KOPT-K1 (cell line): Measurements from ENCODE around the gene B3GNT9.
A peak's percentile ranks its signal among the peaks of the same experiment; 100 is the strongest.

Experiments used
- H3K27ac ChIP-seq: fragments of 200-600 bp; sonication (generic); 2 replicates; pipeline ENCODE4 v1.5.1; 2016; ENCODE audit warnings: antibody characterized with exemption, mild to moderate bottlenecking, low read depth, low read length; ENCODE audit not compliant: poor library complexity, severe bottlenecking
- H3K36me3 ChIP-seq: fragments of 200-600 bp; sonication (generic); 2 replicates; pipeline ENCODE4 v1.5.1; 2017; ENCODE audit warnings: antibody characterized with exemption, mild to moderate bottlenecking, low read length, moderate library complexity; ENCODE audit not compliant: insufficient read depth
- H3K9me3 ChIP-seq: fragments of 200-600 bp; sonication (generic); 2 replicates; pipeline ENCODE4 v1.5.1; 2017; ENCODE audit warnings: antibody characterized with exemption, low read length, mild to moderate bottlenecking; ENCODE audit not compliant: insufficient read depth, poor library complexity, severe bottlenecking

B3GNT9 gene

GRCh38 chr16:67165121-67166078, 14.6 kb upstream of the B3GNT9 start:
- no peaks in the 10 kb centered on the region for H3K36me3 ChIP-seq
- no peak overlapping the region for H3K27ac ChIP-seq
- H3K9me3 ChIP-seq, result no peaks in the 10 kb centered on the region

DNA sequence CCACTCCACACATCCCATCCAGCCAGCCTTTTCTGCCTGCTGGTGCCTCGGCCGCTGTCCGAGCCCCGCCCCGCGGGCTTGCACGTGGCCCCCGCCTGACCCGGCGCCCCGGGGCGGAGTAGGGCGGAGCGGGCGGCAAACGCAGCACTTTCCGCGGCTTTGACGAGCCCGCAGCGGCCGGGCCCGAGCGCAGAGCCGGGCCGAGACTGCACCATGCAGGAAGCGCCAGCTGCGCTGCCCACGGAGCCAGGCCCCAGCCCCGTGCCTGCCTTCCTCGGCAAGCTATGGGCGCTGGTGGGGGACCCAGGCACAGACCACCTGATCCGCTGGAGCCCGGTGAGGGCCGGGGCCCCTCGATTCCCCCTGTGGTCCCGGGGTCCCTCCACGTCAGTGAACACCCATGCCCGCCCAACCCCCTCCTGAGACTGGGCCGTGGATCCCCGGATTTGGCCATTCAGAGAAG, 13.8 kb upstream of the B3GNT9 start, which contains the start of gene HSF4:
TSS of gene HSF4 (plus strand) at position 147 of the 463 bp plus-strand sequence. CDS start at position 214, 67 bp downstream.
- Histone ChIP-seq H3K9me3 (no peaks in the 10 kb centered on the region), H3K27ac (no peak within 1 kb of the TSS), H3K36me3 (no peaks in the 10 kb centered on the region)

GRCh38 chr16:67163999-67164558, 13.3 kb upstream of the B3GNT9 start:
- H3K27ac ChIP-seq, result no peak overlapping the region
- no peaks in the 10 kb centered on the region for H3K9me3 ChIP-seq
- no peaks in the 10 kb centered on the region for H3K36me3 ChIP-seq

GRCh38 chr16:67163164-67163998, 12.6 kb upstream of the B3GNT9 start:
- Histone ChIP-seq H3K36me3 (no peaks in the 10 kb centered on the region), H3K27ac (no peak overlapping the region), H3K9me3 (no peaks in the 10 kb centered on the region)

GRCh38 chr16:67162506-67163163, 11.8 kb upstream of the B3GNT9 start:
- no peaks in the 10 kb centered on the region for H3K9me3 ChIP-seq
- no peaks in the 10 kb centered on the region for H3K36me3 ChIP-seq
- H3K27ac ChIP-seq, result no peak overlapping the region

DNA sequence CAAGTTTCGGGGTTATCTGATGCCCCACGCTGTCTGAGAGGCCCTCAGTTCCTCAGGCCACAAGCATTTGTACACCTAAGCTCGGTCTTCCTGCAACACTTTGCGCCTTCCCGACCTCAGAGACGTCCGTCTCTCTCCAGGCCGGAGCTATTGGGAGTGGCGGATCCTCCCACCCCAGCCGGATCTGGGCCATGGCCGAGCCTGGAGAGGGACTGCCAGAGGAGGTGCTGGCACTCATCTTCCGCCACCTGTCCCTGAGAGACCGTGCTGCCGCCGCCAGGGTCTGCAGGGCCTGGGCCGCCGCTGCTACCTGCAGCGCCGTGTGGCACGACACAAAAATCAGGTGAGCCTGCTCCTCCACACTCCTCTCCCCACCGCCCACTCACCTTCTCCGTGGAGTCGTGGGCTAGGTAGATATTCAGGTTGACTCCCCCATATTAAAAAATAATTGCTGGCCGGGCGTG, 10.8 kb upstream of the B3GNT9 start:
- Histone ChIP-seq H3K36me3 (no peaks in the 10 kb centered on the region), H3K9me3 (no peaks in the 10 kb centered on the region), H3K27ac (no peak overlapping the region)

DNA sequence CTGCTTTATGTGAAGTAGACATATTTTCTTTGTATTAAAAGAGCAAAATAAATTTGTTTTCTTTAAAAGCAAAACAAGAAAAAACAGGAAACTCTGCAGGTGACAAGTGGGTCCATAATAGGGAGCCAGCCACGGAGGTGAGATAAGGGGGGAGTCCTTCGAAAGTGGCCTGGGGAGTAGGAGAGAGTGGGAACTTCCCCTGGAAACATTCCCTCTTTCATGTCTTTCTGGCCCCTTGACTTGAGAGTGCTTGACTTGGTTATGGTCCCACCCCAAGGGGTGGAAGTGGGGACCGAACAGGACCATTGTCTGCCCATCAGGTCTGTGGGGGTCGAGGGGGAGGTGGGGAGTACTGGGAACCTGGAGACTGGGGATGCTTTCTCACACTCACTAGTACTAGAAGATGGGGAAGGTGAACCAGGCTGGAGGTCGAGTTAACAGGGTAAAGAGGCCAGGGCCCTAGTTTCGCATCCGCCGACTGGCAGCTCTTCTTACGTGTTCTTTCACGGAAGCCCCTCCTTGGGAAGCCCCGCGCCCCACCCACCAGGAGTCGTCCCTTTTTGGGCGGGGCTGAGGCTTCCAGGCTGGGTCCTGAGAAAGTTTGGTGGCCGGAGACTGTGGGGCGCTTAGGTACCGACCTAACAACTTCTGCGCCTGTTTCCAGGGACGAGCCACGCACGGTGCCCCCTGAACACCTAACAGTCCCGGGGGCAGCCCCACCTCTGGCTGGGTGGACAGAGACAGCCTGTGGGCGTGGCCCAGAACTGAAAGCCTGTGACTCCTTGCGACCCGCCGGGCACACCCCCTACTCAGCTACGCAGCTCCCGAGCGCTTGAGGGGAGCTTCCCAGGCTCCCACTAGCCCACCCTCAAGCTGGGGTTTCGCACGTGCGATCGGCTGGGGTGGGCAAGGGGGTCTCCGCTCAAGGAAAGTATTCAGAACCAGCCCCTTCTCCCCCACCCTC, 8.1 kb upstream of the B3GNT9 start:
- Histone ChIP-seq H3K36me3 (no peaks in the 10 kb centered on the region), H3K9me3 (no peaks in the 10 kb centered on the region), H3K27ac (peak overlapping the region; percentile 66)

- H3K36me3 ChIP-seq, result no peaks in the 10 kb centered on the region
- H3K9me3 ChIP-seq, result no peaks in the 10 kb centered on the region
- H3K27ac ChIP-seq, result no peak overlapping the region
Observed at GRCh38 chr16:67157892-67158635, 7.3 kb upstream of the B3GNT9 start.

DNA sequence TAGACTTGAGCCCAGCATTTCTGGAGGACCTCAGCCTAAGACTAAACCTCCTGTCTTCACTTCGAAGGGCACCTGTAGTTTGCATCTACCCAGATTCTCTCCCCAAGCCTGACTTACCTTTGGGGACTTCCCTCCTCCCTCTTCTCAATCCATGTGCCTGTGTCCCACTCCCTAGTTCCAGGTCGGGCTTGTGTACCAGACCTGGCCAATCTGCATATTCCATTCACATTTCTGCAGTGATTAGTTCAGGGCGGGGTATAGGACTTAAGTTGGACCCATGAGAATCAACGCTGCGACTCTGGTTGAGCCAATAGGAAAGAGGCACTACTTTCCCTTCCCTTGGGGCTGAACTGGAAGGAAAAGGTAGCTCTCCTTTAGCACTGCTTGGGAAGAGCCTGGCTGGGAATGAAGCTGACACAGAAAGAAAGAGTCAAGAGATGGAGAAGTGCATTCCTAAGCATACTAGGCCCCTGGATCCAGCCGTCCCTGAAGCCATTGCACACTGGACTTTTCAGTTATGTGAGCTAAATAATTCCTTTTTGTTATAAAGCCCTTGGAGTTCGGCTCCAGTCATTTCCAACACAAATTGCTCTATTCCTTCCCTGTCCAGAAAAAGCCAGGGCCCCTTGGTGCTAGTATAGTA, 6.4 kb upstream of the B3GNT9 start:
- H3K27ac ChIP-seq, result no peak overlapping the region

DNA sequence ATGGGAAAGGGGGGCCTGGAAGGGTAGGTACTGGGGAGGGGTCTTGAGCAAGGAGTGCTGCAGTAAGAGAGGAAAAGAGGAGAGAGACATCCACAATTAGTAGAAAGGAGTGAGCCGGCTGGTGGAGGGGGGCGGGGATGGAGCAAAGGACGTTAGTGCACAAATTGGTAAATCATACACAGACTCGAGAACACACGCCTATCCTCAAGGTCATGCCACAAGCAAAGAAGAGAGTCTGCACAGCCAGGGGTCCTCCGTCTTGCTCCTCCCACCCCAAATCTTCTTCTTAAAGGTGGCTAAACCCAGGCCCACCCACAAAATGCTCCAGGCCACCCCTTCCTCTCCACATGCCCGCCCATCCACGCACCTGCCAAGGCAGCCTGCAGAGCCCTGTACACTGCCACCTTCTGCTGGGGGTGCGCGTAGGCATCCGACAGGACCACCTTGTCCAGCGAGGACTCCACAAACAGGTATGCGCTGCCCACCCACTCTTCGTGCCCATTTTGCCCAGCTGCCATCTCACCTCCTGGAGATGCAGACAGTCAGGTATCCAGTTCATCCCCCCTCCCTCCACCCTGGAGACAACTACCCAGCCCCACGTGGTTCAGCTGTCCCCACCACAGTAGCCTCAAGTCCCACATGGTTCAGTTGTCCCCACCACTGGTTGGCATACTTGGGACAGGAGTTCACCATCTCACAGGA, 5.5 kb upstream of the B3GNT9 start:
- Histone ChIP-seq H3K36me3 (no peaks in the 10 kb centered on the region), H3K9me3 (no peaks in the 10 kb centered on the region), H3K27ac (no peak overlapping the region)

More for the DNA sequence above, 6.4 kb upstream of the B3GNT9 start:
- no peaks in the 10 kb centered on the region for H3K36me3 ChIP-seq
- H3K9me3 ChIP-seq, result no peaks in the 10 kb centered on the region

DNA sequence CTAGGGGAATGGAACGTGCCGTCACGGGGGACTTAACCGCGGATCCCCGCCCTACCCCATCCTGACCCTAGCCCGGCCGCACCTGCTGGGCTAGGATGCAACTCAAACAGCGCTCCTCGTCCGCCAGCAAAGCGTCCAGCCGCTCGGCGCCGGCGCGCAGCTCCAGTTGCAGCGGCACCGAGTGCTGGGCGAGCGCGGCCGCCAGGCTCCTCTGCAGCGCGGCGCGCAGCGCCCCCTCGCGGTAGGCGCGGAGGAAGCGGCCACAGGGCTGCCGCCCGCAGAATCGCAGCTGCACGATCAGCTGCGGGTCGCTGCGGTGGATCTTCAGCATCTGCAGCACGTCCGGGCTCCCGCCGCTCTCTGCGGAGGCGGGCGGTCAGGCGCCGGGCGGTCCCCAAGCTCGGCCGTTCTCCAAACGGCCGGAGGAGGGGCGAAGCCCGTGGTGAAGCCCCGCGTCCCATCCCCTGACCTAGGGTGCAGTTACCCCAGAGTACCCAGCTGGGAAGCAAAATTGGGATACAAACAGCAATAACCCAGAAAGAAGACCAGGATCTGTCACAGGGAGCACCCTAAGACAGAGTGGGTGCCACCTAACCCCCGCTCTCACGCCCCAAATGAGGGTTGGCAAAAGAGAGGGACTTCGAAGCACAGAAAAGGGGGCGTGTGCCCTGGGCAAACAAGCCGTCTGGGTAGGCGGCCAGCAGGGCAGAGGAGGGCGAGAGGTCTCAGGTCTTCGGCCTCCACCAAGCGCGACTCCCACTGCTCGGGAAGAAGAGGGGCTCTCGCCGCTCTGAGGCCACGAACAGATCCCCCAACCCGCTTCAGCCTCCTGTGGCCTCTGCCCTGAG, 4.7 kb upstream of the B3GNT9 start:
- Histone ChIP-seq H3K36me3 (no peaks in the 10 kb centered on the region), H3K27ac (no peak overlapping the region), H3K9me3 (no peaks in the 10 kb centered on the region)
